ENCODE measurements around the gene ZFAND2A. TPM values are rescaled to one million over a fixed set of nuclear protein-coding genes. Genes with fewer than 3 reads are reported as not detected.

Gene ZFAND2A
- total and polyA plus RNA-seq, 2 donors (not counting 3 experiments of a cell fraction or from before 2014, with no cell fraction given): 31.8 to 40.6 TPM

DNA sequence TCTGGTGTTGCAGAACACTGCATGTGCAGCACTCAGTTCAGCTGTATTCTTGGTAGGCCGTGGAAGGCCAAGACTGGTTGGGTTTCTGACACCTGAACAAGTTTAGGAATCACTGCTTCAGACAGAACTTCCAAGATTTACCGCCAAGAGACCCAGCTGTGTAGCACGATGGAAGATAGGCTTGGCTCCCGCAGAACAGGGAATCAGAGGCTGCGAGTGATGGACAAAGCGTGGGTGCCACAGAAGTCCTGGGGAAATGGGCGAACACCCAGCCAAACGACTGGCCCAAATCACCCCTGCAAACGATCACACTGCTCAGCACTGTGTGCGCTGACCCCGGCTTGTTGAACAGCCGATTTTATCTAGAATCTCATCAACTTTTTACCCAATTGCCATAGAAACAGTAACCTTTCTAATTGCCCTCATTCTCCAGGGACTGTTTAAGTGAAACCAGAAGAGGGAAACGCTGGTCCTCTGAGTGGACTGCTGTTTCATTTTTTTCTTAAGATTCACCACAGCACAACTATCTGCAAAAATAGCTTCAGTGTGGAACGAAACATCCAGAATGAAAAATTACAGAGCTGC, 17.9 kb downstream of the ZFAND2A start:
- H3K27me3 ChIP-seq (ENCODE audit: control insufficient read depth in 2 of 2, insufficient read depth in 2 of 2, low read length in 2 of 2): no peaks in the 10 kb centered on the region
- H3K79me2 ChIP-seq (ENCODE audit: control insufficient read depth, insufficient read depth, low read length): peaks cover 1% of the 10 kb centered on the region
- BruUV-seq (replicated peaks): no TSS peak
- FAIRE-seq (no peak), DNase-seq (ENCODE audit: low read depth, low spot score) (no peak)
- no peak overlapping the region for H2AFZ ChIP-seq (ENCODE audit: low read depth, low read length)
- H3K4me1 ChIP-seq (ENCODE audit: control insufficient read depth, extremely low read depth, insufficient read depth, low read length): peaks cover 4% of the 10 kb centered on the region
- no peak overlapping the region for H3K4me3 ChIP-seq (replicated peaks in 1 of 3; ENCODE audit: insufficient read depth in 1 of 3, low read depth in 1 of 3, low read length in 3 of 3)
- H3K4me2 ChIP-seq (ENCODE audit: insufficient read depth, low read length): no peak overlapping the region
- no peaks in the 10 kb centered on the region for H3K9me1 ChIP-seq (replicated peaks; ENCODE audit: control insufficient read depth, extremely low read depth, insufficient read depth, low read length)
- no peak for TF ChIP-seq FOS (IDR thresholded peaks at IDR 0.05; ENCODE audit: borderline replicate concordance, insufficient read depth, low read length)
- TF ChIP-seq MYC (IDR thresholded peaks at IDR 0.05; ENCODE audit: low read depth, low read length): no peak
- TF ChIP-seq GATA2 (IDR thresholded peaks at IDR 0.05; ENCODE audit: insufficient read depth, insufficient read length, low read depth, low read length): no peak
- TF ChIP-seq JUN (IDR thresholded peaks at IDR 0.05; ENCODE audit: borderline replicate concordance, insufficient read depth, insufficient read length, low read depth): no peak
- no peak for TF ChIP-seq POLR2A (IDR thresholded peaks at IDR 0.05; ENCODE audit: low read depth, low read length)
- no peak for TF ChIP-seq POLR2AphosphoS5 (IDR thresholded peaks at IDR 0.05; ENCODE audit: insufficient read depth, low read depth, low read length)
- TF ChIP-seq, protein P1, sequence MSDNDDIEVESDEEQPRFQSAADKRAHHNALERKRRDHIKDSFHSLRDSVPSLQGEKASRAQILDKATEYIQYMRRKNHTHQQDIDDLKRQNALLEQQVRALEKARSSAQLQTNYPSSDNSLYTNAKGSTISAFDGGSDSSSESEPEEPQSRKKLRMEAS (IDR thresholded peaks at IDR 0.05; ENCODE audit: insufficient read depth, insufficient read length): no peak
- no peak for TF ChIP-seq EZH2 (IDR thresholded peaks at IDR 0.05; ENCODE audit: borderline replicate concordance, low read depth, low read length, severe bottlenecking)
- no peak for TF ChIP-seq CTCF (IDR thresholded peaks at IDR 0.05; ENCODE audit: extremely low read depth in 1 of 2, insufficient read depth in 1 of 2, low read depth in 1 of 2, low read length in 2 of 2)
- H3K36me3 ChIP-seq (ENCODE audit: control insufficient read depth in 2 of 2, extremely low read depth in 1 of 2, insufficient read depth in 2 of 2, low read length in 2 of 2): no peaks in the 10 kb centered on the region
- no peaks in the 10 kb centered on the region for H4K20me1 ChIP-seq (replicated peaks; ENCODE audit: control insufficient read depth, extremely low read depth, insufficient read depth, low read length)
- H3K9ac ChIP-seq (replicated peaks; ENCODE audit: extremely low read depth, insufficient read depth, low read length): no peak overlapping the region
- intact Hi-C loops (cut with micrococcal nuclease) (no loop called here), dilution Hi-C loops (cut with MboI; ENCODE audit: extremely low pct_ligation_motif_present, low sequenced_read_pairs) (no loop called here)
- CTCF ChIA-PET: interaction anchor here (0.6 to 1.3 kb wide), 4 partner anchors 9 to 154 kb away, joined by 3 read pairs; no protein-coding TSS in a partner anchor
- H3K9me3 ChIP-seq (replicated peaks; ENCODE audit: control insufficient read depth, insufficient read depth, low read length): no peaks in the 10 kb centered on the region
- POLR2A ChIA-PET: no interaction called here
- no peak overlapping the region for H3K27ac ChIP-seq (ENCODE audit: insufficient read depth, low read depth, low read length)
